HepG2 (cell line): ENCODE data around the gene OXLD1. TPM values are rescaled to one million over a fixed set of nuclear protein-coding genes. Genes with fewer than 3 reads are reported as not detected.
A peak's percentile ranks its signal among the peaks of the same experiment; 100 is the strongest.

Experiments
- CEBPG ChIP-seq: IDR thresholded peaks from 2 replicates; pipeline ENCODE4 v1.6.1; 2016
- HNRNPL ChIP-seq: fragments of 200-400 bp; formaldehyde crosslinking; IDR thresholded peaks from 2 replicates; pipeline ENCODE4 v1.6.1; 2017; ENCODE audit warnings: mild to moderate bottlenecking, low read depth, low read length
- MED13 ChIP-seq: sonication (generic); formaldehyde crosslinking; IDR thresholded peaks from 2 replicates; pipeline ENCODE4 v1.5.0; 2020; ENCODE audit warnings: missing genetic modification reagents
- NFATC3 ChIP-seq: sonication (generic); formaldehyde crosslinking; IDR thresholded peaks from 2 replicates; pipeline ENCODE4 v1.5.1; 2020; ENCODE audit warnings: mild to moderate bottlenecking, missing genetic modification reagents
- RFX1 ChIP-seq: fragments of 450-650 bp; IDR thresholded peaks from 2 replicates; pipeline ENCODE4 v1.6.1; 2017
- SPEN ChIP-seq: sonication (generic); formaldehyde crosslinking; IDR thresholded peaks from 2 replicates; pipeline ENCODE4 v1.5.1; 2020; ENCODE audit warnings: low read depth, mild to moderate bottlenecking, missing genetic modification reagents
- XBP1 ChIP-seq: sonication (generic); formaldehyde crosslinking; IDR thresholded peaks from 2 replicates; pipeline ENCODE4 v1.5.0; 2020; ENCODE audit warnings: missing genetic modification reagents
- ZNF224 ChIP-seq: sonication (generic); formaldehyde crosslinking; IDR thresholded peaks from 2 replicates; pipeline ENCODE4 v1.5.0; 2020; ENCODE audit warnings: mild to moderate bottlenecking, missing genetic modification reagents
- ZNF296 ChIP-seq: sonication (generic); formaldehyde crosslinking; conservative IDR thresholded peaks from 2 replicates; pipeline ENCODE4 v1.5.0; 2020; ENCODE audit warnings: mild to moderate bottlenecking, missing genetic modification reagents
- ZNF567 ChIP-seq: sonication (generic); formaldehyde crosslinking; IDR thresholded peaks from 2 replicates; pipeline ENCODE4 v1.8.1; 2023; ENCODE audit warnings: mild to moderate bottlenecking, missing genetic modification reagents, borderline replicate concordance
- ZNF75D ChIP-seq: sonication (generic); formaldehyde crosslinking; IDR thresholded peaks from 2 replicates; pipeline ENCODE4 v1.8.1; 2023; ENCODE audit warnings: missing genetic modification reagents, mild to moderate bottlenecking, borderline replicate concordance
- ZNF891 ChIP-seq: sonication (generic); formaldehyde crosslinking; IDR thresholded peaks from 2 replicates; pipeline ENCODE4 v1.5.0; 2020; ENCODE audit warnings: mild to moderate bottlenecking, missing genetic modification reagents
- polyA plus RNA-seq, 8 experiments: library from polyadenylated mRNA; depleted of rRNA in 3 of 8; stranded (reverse) in 7 of 8; unstranded in 1 of 8; fragments of >200 nt; fragmentation: Illumina TruSeq in 4 of 8; extraction: Trizol in 4 of 8; gene quantifications; 2 replicates each; pipeline versions ENCODE4 v1.2.1 to v1.2.3, GENCODE V29; 2011 to 2016; ENCODE audit warnings: low read depth in 4 of 8, missing spikeins in 1 of 8, mixed read lengths in 1 of 8; ENCODE audit not compliant: insufficient read depth in 1 of 8
- total RNA-seq, 5 experiments: library from RNA; depleted of rRNA; stranded (reverse); fragments of >200 nt; fragmentation: Illumina TruSeq; extraction: Trizol; gene quantifications; 2 replicates each; pipeline ENCODE4 v1.2.3, GENCODE V29; 2016; ENCODE audit warnings: low read depth in 1 of 5
- TF ChIP-seq, protein P1 (sequence below): sonication (generic); formaldehyde crosslinking; IDR thresholded peaks from 2 replicates; pipeline ENCODE4 v1.5.0; 2020; ENCODE audit warnings: mild to moderate bottlenecking, missing genetic modification reagents
- TF ChIP-seq, protein P2 (sequence below): sonication (generic); formaldehyde crosslinking; IDR thresholded peaks from 2 replicates; pipeline ENCODE4 v1.4.0; 2020; ENCODE audit warnings: missing genetic modification reagents
- TF ChIP-seq, protein P3 (sequence below): sonication (generic); formaldehyde crosslinking; IDR thresholded peaks from 2 replicates; pipeline ENCODE4 v1.4.0; 2020; ENCODE audit warnings: missing genetic modification reagents
- TF ChIP-seq, protein P4 (sequence below): sonication (generic); formaldehyde crosslinking; IDR thresholded peaks from 2 replicates; pipeline ENCODE4 v1.8.1; 2023; ENCODE audit warnings: mild to moderate bottlenecking, inconsistent platforms, moderate library complexity, missing genetic modification reagents, borderline replicate concordance
- TF ChIP-seq, protein P5 (sequence below): sonication (generic); formaldehyde crosslinking; IDR thresholded peaks from 2 replicates; pipeline ENCODE4 v1.4.0; 2020; ENCODE audit warnings: mild to moderate bottlenecking, missing genetic modification reagents

Gene OXLD1
- total and polyA plus RNA-seq, 2 of the 13 experiments (the other 11 are each of a cell fraction or from before 2014, with no cell fraction given) = 27.1 to 37.5 TPM

DNA sequence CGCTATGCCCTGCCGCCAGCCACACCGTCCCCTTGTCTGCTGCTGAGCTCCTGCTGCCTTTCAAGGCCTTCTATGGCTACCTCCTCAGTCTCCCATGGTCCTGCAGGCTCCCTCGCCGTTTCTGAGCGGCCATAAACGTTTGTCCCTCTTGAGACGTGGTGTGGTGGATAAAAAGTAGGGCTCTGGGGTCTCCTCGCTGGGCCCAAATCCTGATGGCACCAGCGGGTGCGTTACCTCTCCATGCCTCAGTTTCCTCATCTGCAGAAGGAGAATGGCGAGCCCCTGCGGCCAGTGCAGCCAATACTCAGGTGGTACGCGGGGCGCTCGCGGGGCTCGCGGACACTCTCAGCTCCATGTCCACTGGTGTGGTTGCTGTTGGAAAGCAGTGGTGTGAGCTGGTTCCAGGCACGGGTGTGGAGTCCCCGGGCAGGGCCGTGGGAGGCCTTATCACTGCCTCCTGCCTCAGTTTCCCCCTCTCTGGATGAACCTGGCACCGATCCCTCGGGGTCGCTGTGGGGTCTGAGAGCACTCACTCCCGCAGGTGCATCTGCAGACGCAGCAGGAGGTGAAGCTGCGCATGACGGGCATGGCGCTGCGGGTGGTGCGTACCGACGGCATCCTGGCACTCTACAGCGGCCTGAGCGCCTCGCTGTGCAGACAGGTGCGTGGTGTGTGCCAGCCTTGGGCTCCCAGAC lies 48.2 kb upstream of the OXLD1 start (continued):
- TF ChIP-seq, protein P1, sequence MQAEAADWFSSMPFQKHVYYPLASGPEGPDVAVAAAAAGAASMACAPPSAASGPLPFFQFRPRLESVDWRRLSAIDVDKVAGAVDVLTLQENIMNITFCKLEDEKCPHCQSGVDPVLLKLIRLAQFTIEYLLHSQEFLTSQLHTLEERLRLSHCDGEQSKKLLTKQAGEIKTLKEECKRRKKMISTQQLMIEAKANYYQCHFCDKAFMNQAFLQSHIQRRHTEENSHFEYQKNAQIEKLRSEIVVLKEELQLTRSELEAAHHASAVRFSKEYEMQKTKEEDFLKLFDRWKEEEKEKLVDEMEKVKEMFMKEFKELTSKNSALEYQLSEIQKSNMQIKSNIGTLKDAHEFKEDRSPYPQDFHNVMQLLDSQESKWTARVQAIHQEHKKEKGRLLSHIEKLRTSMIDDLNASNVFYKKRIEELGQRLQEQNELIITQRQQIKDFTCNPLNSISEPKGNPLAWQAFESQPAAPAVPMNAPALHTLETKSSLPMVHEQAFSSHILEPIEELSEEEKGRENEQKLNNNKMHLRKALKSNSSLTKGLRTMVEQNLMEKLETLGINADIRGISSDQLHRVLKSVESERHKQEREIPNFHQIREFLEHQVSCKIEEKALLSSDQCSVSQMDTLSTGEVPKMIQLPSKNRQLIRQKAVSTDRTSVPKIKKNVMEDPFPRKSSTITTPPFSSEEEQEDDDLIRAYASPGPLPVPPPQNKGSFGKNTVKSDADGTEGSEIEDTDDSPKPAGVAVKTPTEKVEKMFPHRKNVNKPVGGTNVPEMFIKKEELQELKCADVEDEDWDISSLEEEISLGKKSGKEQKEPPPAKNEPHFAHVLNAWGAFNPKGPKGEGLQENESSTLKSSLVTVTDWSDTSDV (CRISPR knock-in tag) = peak; percentile 66; the same call in 1 of the 2 replicates
- TF ChIP-seq ZNF75D = no peak
- TF ChIP-seq, protein P2, sequence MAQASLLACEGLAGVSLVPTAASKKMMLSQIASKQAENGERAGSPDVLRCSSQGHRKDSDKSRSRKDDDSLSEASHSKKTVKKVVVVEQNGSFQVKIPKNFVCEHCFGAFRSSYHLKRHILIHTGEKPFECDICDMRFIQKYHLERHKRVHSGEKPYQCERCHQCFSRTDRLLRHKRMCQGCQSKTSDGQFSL (CRISPR knock-in tag) = no peak
- TF ChIP-seq ZNF567 (CRISPR knock-in tag) = 0 out of 2 replicates have a peak, but pooled peaks have one; percentile 32
- 0 out of 2 replicates have a peak, but pooled peaks have one; percentile 18 for TF ChIP-seq ZNF891
- 0 out of 2 replicates have a peak, but pooled peaks have one; percentile 2 for TF ChIP-seq MED13 (CRISPR knock-in tag)
- no peak for TF ChIP-seq NFATC3
- TF ChIP-seq ZNF296 (CRISPR knock-in tag) = 0 out of 2 replicates have a peak, but pooled peaks have one; percentile 8
- TF ChIP-seq HNRNPL = peak; percentile 78; the same call in 1 of the 2 replicates
- no peak for TF ChIP-seq RFX1
- TF ChIP-seq XBP1 = no peak
- TF ChIP-seq, protein P3, sequence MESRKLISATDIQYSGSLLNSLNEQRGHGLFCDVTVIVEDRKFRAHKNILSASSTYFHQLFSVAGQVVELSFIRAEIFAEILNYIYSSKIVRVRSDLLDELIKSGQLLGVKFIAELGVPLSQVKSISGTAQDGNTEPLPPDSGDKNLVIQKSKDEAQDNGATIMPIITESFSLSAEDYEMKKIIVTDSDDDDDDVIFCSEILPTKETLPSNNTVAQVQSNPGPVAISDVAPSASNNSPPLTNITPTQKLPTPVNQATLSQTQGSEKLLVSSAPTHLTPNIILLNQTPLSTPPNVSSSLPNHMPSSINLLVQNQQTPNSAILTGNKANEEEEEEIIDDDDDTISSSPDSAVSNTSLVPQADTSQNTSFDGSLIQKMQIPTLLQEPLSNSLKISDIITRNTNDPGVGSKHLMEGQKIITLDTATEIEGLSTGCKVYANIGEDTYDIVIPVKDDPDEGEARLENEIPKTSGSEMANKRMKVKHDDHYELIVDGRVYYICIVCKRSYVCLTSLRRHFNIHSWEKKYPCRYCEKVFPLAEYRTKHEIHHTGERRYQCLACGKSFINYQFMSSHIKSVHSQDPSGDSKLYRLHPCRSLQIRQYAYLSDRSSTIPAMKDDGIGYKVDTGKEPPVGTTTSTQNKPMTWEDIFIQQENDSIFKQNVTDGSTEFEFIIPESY (CRISPR knock-in tag) = peak; percentile 86
- TF ChIP-seq SPEN (CRISPR knock-in tag) = 0 out of 2 replicates have a peak, but pooled peaks have one; percentile 5
- 0 out of 2 replicates have a peak, but pooled peaks have one; percentile 52 for TF ChIP-seq ZNF224 (CRISPR knock-in tag)
- TF ChIP-seq, protein P4, sequence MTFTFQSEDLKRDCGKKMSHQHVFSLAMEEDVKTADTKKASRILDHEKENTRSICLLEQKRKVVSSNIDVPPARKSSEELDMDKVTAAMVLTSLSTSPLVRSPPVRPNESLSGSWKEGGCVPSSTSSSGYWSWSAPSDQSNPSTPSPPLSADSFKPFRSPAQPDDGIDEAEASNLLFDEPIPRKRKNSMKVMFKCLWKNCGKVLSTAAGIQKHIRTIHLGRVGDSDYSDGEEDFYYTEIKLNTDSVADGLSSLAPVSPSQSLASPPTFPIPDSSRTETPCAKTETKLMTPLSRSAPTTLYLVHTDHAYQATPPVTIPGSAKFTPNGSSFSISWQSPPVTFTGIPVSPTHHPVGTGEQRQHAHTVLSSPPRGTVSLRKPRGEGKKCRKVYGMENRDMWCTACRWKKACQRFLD = 0 out of 2 replicates have a peak, but pooled peaks have one; percentile 18
- TF ChIP-seq CEBPG (CRISPR knock-in tag) = no peak
- TF ChIP-seq, protein P5, sequence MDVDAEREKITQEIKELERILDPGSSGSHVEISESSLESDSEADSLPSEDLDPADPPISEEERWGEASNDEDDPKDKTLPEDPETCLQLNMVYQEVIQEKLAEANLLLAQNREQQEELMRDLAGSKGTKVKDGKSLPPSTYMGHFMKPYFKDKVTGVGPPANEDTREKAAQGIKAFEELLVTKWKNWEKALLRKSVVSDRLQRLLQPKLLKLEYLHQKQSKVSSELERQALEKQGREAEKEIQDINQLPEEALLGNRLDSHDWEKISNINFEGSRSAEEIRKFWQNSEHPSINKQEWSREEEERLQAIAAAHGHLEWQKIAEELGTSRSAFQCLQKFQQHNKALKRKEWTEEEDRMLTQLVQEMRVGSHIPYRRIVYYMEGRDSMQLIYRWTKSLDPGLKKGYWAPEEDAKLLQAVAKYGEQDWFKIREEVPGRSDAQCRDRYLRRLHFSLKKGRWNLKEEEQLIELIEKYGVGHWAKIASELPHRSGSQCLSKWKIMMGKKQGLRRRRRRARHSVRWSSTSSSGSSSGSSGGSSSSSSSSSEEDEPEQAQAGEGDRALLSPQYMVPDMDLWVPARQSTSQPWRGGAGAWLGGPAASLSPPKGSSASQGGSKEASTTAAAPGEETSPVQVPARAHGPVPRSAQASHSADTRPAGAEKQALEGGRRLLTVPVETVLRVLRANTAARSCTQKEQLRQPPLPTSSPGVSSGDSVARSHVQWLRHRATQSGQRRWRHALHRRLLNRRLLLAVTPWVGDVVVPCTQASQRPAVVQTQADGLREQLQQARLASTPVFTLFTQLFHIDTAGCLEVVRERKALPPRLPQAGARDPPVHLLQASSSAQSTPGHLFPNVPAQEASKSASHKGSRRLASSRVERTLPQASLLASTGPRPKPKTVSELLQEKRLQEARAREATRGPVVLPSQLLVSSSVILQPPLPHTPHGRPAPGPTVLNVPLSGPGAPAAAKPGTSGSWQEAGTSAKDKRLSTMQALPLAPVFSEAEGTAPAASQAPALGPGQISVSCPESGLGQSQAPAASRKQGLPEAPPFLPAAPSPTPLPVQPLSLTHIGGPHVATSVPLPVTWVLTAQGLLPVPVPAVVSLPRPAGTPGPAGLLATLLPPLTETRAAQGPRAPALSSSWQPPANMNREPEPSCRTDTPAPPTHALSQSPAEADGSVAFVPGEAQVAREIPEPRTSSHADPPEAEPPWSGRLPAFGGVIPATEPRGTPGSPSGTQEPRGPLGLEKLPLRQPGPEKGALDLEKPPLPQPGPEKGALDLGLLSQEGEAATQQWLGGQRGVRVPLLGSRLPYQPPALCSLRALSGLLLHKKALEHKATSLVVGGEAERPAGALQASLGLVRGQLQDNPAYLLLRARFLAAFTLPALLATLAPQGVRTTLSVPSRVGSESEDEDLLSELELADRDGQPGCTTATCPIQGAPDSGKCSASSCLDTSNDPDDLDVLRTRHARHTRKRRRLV (CRISPR knock-in tag) = no peak
